Measurements from ENCODE around the gene ZNF106.

DNA sequence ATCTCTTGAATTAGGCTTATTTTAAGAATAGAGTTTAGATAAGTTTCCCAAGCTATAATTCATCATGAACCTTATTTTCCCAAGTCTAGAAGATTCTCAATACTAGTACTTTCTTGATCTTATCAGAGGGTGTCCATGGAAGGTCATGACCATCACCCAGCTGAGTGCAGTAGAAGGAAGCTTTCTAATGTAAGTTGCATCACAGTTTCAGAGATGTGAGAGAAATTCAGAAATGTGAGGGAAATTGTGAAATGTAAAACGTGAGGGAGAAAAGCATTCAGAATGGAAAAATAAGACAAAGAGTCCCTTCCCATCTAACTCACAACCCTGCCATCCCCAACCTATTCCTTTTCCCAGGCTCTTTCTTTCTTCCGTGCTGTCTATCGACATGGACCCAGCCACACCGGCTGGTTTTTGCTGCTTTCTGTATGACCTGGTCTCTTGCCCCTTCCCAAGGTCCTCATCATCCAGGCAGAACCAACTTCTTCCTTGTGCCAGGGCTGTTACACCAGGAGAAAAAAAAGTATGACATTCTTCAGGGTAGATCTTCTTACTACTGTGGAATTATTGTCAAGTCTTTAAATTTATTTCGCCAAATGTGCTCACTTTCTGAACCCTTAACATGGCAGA is 124.9 kb downstream of the ZNF106 start:
- TF ChIP-seq, protein P1, sequence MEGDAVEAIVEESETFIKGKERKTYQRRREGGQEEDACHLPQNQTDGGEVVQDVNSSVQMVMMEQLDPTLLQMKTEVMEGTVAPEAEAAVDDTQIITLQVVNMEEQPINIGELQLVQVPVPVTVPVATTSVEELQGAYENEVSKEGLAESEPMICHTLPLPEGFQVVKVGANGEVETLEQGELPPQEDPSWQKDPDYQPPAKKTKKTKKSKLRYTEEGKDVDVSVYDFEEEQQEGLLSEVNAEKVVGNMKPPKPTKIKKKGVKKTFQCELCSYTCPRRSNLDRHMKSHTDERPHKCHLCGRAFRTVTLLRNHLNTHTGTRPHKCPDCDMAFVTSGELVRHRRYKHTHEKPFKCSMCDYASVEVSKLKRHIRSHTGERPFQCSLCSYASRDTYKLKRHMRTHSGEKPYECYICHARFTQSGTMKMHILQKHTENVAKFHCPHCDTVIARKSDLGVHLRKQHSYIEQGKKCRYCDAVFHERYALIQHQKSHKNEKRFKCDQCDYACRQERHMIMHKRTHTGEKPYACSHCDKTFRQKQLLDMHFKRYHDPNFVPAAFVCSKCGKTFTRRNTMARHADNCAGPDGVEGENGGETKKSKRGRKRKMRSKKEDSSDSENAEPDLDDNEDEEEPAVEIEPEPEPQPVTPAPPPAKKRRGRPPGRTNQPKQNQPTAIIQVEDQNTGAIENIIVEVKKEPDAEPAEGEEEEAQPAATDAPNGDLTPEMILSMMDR (IDR thresholded peaks at IDR 0.05; ENCODE audit: insufficient read depth, low read depth, low read length), result no peak
- TF ChIP-seq EZH2 (IDR thresholded peaks at IDR 0.05; ENCODE audit: insufficient read depth, low read length), result no peak
